ENCODE results near the gene SPDYE16.
"Not testable (repeated sequence)": the region's sequence is repeated elsewhere in the genome, so short reads cannot be mapped to it uniquely, and the experiment has no call there.

Gene SPDYE16

GRCh38 chr7:76502224-76502623 lies 40.9 kb downstream of the SPDYE16 start:
- not testable (repeated sequence) for DNase-seq (ENCODE audit: low read depth, low spot score); H3K27ac ChIP-seq (ENCODE audit: low read length); H3K27me3 ChIP-seq (ENCODE audit: control insufficient read depth, insufficient read depth, low read length); H3K4me3 ChIP-seq (ENCODE audit: low read length); H3K9me3 ChIP-seq (ENCODE audit: control insufficient read depth, insufficient read depth, low read length); H3K4me1 ChIP-seq (ENCODE audit: control insufficient read depth, insufficient read depth, low read length)
- H3K36me3 ChIP-seq (ENCODE audit: control insufficient read depth, insufficient read depth, low read length), result peaks cover 13% of the 10 kb centered on the region; the same call in 1 of the 2 replicates
- no CpG with 5 or more reads among the region's 13 CpGs for WGBS (ENCODE audit: insufficient coverage, insufficient read length)

GRCh38 chr7:76499924-76500241 lies 43.2 kb downstream of the SPDYE16 start:
- not testable (repeated sequence) for H3K27me3 ChIP-seq (ENCODE audit: control insufficient read depth, insufficient read depth, low read length); H3K4me3 ChIP-seq (ENCODE audit: low read length); H3K4me1 ChIP-seq (ENCODE audit: control insufficient read depth, insufficient read depth, low read length); H3K36me3 ChIP-seq (ENCODE audit: control insufficient read depth, insufficient read depth, low read length); DNase-seq (ENCODE audit: low read depth, low spot score); H3K9me3 ChIP-seq (ENCODE audit: control insufficient read depth, insufficient read depth, low read length); H3K27ac ChIP-seq (ENCODE audit: low read length)
- WGBS (ENCODE audit: insufficient coverage, insufficient read length), result no CpG with 5 or more reads among the region's 19 CpGs

- not testable (repeated sequence) for H3K4me3 ChIP-seq (ENCODE audit: low read length); H3K4me1 ChIP-seq (ENCODE audit: control insufficient read depth, insufficient read depth, low read length); H3K27me3 ChIP-seq (ENCODE audit: control insufficient read depth, insufficient read depth, low read length); DNase-seq (ENCODE audit: low read depth, low spot score); H3K27ac ChIP-seq (ENCODE audit: low read length); H3K36me3 ChIP-seq (ENCODE audit: control insufficient read depth, insufficient read depth, low read length); H3K9me3 ChIP-seq (ENCODE audit: control insufficient read depth, insufficient read depth, low read length)
- no CpG with 5 or more reads among the region's 28 CpGs for WGBS (ENCODE audit: insufficient coverage, insufficient read length)
These were observed 43.7 kb downstream of the SPDYE16 start for GRCh38 chr7:76499201-76499923.

DNA sequence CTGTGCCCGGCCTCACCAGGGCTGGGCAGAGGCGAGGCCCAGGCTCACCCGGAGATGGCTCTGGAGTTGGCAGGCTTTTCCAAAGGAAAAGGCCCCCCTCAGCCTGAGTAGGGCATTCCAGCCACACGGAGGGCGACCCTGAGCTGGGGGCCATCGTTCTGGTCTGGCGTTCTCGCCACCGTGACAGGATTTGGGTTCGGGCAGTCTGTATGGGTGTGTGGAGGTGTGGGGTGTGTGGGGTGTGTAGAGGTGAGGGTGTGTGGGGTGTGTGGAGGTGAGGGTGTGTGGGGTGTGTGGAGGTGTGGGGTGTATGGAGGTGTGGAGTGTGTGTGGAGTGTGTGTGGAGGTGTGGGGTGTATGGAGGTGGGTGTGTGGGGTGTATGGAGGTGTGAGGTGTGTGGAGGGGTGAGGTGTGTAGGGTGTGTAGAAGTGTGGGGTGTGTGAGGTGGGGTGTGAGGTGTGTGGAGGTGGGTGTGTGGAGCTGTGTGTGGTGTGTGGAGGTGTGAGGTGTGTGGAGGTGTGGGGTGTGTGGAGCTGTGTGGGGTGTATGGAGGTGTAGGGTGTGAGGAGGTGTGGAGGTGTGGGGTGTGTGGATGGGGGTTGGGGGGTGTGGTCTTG lies 44.4 kb downstream of the SPDYE16 start:
- DNase-seq (ENCODE audit: low read depth, low spot score); H3K27ac ChIP-seq (ENCODE audit: low read length); H3K4me1 ChIP-seq (ENCODE audit: control insufficient read depth, insufficient read depth, low read length); H3K4me3 ChIP-seq (ENCODE audit: low read length); H3K9me3 ChIP-seq (ENCODE audit: control insufficient read depth, insufficient read depth, low read length); H3K27me3 ChIP-seq (ENCODE audit: control insufficient read depth, insufficient read depth, low read length); H3K36me3 ChIP-seq (ENCODE audit: control insufficient read depth, insufficient read depth, low read length): not testable (repeated sequence)
- no CpG with 5 or more reads among the region's 10 CpGs for whole genome bisulfite sequencing (ENCODE audit: insufficient coverage, insufficient read length)

DNA sequence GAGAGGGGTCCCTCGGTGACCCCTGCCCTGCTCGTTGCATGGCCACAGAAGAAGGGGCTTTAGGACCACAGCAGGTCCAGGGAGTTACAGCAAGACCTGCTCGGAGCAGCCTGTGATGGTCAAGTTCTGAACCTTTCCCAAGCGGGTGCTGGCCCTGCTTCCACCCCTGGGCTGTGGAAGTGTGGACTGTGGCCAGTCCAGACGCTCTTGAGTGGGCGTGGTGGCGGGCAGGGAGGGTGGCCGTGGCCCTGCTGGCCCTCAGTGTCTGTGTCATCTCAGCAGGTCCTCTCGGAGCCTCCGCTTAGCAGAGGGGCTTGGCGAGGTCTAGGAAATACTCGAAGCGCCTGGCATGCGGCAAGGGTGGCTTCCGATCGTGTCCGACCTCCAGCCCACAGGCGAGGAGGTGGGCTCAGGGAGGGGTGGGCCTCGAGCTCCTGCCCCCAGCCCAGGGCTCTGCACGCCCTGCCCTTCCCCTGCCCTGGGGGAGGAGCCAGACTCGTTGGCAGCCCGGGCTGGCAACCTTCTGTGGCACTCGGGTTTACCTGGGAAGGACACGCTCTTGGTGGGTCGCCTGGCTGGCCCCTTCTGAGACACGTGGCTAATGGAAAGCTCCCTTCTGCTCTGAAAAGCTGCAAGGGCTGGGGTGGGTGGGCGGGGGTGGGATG lies 45.0 kb downstream of the SPDYE16 start:
- not testable (repeated sequence) for DNase-seq (ENCODE audit: low read depth, low spot score); H3K27me3 ChIP-seq (ENCODE audit: control insufficient read depth, insufficient read depth, low read length); H3K4me3 ChIP-seq (ENCODE audit: low read length); H3K36me3 ChIP-seq (ENCODE audit: control insufficient read depth, insufficient read depth, low read length); H3K9me3 ChIP-seq (ENCODE audit: control insufficient read depth, insufficient read depth, low read length); H3K27ac ChIP-seq (ENCODE audit: low read length); H3K4me1 ChIP-seq (ENCODE audit: control insufficient read depth, insufficient read depth, low read length)
- no CpG with 5 or more reads among the region's 27 CpGs for WGBS (ENCODE audit: insufficient coverage, insufficient read length)

DNA sequence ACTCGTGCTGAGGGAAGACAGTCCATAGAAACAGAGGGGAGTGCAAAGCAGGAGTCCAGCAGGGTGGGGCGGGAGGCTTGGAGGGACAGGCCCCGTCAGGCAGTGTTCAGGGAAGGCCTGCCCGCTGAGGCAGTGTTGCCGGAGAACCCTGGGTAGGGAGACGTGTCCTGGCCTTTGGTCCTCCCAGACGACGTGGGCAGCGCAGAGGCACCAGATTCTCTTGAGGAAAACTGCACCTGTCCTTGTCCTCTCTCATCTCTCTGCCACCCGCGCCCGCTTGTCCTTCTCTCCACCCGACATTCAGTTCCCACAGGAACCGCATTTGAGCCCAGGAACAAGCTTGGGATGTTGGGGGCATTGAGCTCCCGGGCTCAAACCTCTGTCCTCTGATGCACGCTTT lies 47.4 kb downstream of the SPDYE16 start:
- not testable (repeated sequence) for DNase-seq (ENCODE audit: low read depth, low spot score); H3K27ac ChIP-seq (ENCODE audit: low read length); H3K4me3 ChIP-seq (ENCODE audit: low read length); H3K27me3 ChIP-seq (ENCODE audit: control insufficient read depth, insufficient read depth, low read length); H3K4me1 ChIP-seq (ENCODE audit: control insufficient read depth, insufficient read depth, low read length); H3K9me3 ChIP-seq (ENCODE audit: control insufficient read depth, insufficient read depth, low read length); H3K36me3 ChIP-seq (ENCODE audit: control insufficient read depth, insufficient read depth, low read length)
- no CpG with 5 or more reads among the region's 16 CpGs for WGBS (ENCODE audit: insufficient coverage, insufficient read length)

GRCh38 chr7:76492139-76492538 lies 51.0 kb downstream of the SPDYE16 start:
- WGBS (ENCODE audit: insufficient coverage, insufficient read length), result no CpG with 5 or more reads among the region's 10 CpGs
- not testable (repeated sequence) for H3K27ac ChIP-seq (ENCODE audit: low read length); H3K27me3 ChIP-seq (ENCODE audit: control insufficient read depth, insufficient read depth, low read length)

DNA sequence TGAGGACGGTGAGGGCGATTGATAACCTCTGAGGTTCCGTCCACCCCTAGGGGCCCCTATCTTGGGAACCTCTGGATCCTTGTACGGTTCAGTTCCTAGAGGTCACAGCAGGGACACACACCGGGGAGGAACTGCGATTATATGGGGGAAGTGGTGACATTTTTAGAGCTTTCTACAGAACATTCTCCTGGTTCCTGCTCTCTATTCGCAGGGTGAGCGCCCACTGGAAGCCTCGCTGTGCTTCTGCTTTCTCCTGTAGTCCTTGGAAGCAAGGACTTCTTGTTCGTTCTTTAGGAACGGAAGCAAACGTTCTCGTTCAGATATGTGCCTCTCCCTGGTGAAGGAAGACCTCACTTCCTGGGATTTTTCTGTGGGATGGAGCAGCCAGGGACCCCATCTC lies 55.1 kb downstream of the SPDYE16 start:
- H3K27ac ChIP-seq (ENCODE audit: low read length); H3K36me3 ChIP-seq (ENCODE audit: control insufficient read depth, insufficient read depth, low read length); H3K9me3 ChIP-seq (ENCODE audit: control insufficient read depth, insufficient read depth, low read length); H3K27me3 ChIP-seq (ENCODE audit: control insufficient read depth, insufficient read depth, low read length); DNase-seq (ENCODE audit: low read depth, low spot score); H3K4me1 ChIP-seq (ENCODE audit: control insufficient read depth, insufficient read depth, low read length); H3K4me3 ChIP-seq (ENCODE audit: low read length): not testable (repeated sequence)
- no CpG with 5 or more reads among the region's 13 CpGs for WGBS (ENCODE audit: insufficient coverage, insufficient read length)

More at GRCh38 chr7:76492139-76492538, 51.0 kb downstream of the SPDYE16 start:
- H3K4me1 ChIP-seq (ENCODE audit: control insufficient read depth, insufficient read depth, low read length); H3K9me3 ChIP-seq (ENCODE audit: control insufficient read depth, insufficient read depth, low read length); H3K36me3 ChIP-seq (ENCODE audit: control insufficient read depth, insufficient read depth, low read length); H3K4me3 ChIP-seq (ENCODE audit: low read length); DNase-seq (ENCODE audit: low read depth, low spot score): not testable (repeated sequence)

DNA sequence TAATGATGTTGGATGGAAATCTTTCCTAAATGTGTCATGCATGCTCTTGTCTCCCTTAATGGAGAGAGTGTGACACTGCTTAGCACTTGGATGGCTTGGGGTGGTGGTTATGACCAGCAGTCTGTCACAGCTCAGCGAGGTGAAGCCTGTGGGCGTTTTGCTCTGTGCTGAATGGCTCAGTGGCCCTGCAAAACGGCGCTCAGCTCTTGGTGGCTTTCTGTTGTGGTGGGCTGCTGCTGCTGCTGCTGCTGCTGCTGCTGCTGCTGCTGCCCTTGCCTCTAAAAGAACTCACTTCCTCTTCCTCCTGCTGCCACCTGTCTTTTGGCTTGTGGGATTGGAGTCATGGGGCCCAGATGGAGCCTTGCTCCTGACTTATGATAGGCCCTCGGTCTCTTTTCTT lies 56.5 kb downstream of the SPDYE16 start:
- H3K36me3 ChIP-seq (ENCODE audit: control insufficient read depth, insufficient read depth, low read length); H3K9me3 ChIP-seq (ENCODE audit: control insufficient read depth, insufficient read depth, low read length); H3K27me3 ChIP-seq (ENCODE audit: control insufficient read depth, insufficient read depth, low read length); DNase-seq (ENCODE audit: low read depth, low spot score); H3K4me3 ChIP-seq (ENCODE audit: low read length); H3K4me1 ChIP-seq (ENCODE audit: control insufficient read depth, insufficient read depth, low read length); H3K27ac ChIP-seq (ENCODE audit: low read length): not testable (repeated sequence)
- no CpG with 5 or more reads among the region's 5 CpGs for WGBS (ENCODE audit: insufficient coverage, insufficient read length)

- no CpG with 5 or more reads among the region's 20 CpGs for WGBS (ENCODE audit: insufficient coverage, insufficient read length)
- not testable (repeated sequence) for H3K4me3 ChIP-seq (ENCODE audit: low read length)
These were observed 57.1 kb downstream of the SPDYE16 start for GRCh38 chr7:76485822-76486610.

More at GRCh38 chr7:76485822-76486610, 57.1 kb downstream of the SPDYE16 start:
- H3K27ac ChIP-seq (ENCODE audit: low read length); H3K9me3 ChIP-seq (ENCODE audit: control insufficient read depth, insufficient read depth, low read length); H3K36me3 ChIP-seq (ENCODE audit: control insufficient read depth, insufficient read depth, low read length); H3K27me3 ChIP-seq (ENCODE audit: control insufficient read depth, insufficient read depth, low read length); H3K4me1 ChIP-seq (ENCODE audit: control insufficient read depth, insufficient read depth, low read length); DNase-seq (ENCODE audit: low read depth, low spot score): not testable (repeated sequence)

Data from iPS DF 6.9 (cell line).